CD4-positive, alpha-beta T cell treated with Interleukin-21 for 1 hour (primary cell): ENCODE results near the gene AGBL2.

ENCODE experiments used
- DNase-seq: peaks from one replicate; pipeline ENCODE4 v3.0.0-alpha.2; 2020

AGBL2 gene

DNA sequence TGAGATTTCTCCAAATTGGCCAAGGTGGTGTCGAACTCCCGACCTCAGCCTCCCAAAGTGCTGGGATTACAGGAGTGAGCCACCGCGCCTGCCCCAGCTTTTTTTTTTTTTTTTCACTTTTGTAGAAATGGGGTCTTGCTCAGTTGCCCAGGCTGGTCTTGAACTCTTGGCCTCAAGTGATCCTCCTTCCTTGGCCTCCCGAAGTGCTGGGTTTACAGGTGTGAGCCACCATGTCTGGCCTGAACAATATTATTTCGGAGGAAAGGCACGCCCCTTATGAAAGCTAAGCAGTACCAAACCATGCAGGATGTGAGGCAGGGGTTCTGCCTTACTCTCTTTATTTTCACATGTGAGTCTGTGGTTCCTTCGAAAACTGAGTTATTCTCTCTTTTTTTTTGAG lies 88.9 kb downstream of the AGBL2 start:
- no peak for DNase-seq

GRCh38 chr11:47620836-47621378 lies 94.3 kb downstream of the AGBL2 start:
- no peak for DNase-seq

- no peak for DNase-seq
These were observed 97.8 kb downstream of the AGBL2 start for GRCh38 chr11:47617417-47617809.

DNA sequence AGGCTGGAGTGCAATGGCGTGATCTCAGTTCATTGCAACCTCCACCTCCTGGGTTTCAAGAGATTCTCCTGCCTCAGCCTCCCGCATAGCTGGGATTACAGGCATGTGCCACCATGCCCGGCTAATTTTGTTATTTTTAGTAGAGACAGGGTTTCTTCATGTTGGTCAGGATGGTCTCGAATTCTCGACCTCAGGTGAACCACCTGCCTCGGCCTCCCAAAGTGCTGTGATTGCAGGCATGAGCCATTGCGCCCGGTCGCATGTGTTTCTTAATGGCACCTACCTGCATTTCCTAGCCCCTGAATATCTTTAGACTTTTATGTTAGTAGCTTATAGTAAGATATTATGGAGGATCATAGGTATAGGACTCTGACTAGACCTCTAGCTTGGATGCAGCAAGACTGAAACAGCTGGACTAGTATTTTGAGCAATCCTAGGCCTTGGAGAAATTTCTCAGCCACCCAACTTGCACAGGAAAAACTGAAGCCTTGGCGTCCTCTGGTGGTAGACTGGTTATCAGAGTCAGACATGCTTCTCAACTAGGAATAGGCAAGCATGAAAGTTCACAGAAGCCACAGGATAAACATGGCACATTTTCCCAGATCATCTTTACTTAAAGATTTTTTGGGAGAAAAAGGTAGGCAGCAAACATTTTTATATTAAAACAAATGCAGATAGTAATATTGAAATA lies 98.3 kb downstream of the AGBL2 start:
- peak; percentile 14 for DNase-seq

- no peak for DNase-seq
These were observed 99.9 kb downstream of the AGBL2 start for GRCh38 chr11:47615249-47615648.

- no peak for DNase-seq
These were observed 103.8 kb downstream of the AGBL2 start for GRCh38 chr11:47611348-47611794.

DNA sequence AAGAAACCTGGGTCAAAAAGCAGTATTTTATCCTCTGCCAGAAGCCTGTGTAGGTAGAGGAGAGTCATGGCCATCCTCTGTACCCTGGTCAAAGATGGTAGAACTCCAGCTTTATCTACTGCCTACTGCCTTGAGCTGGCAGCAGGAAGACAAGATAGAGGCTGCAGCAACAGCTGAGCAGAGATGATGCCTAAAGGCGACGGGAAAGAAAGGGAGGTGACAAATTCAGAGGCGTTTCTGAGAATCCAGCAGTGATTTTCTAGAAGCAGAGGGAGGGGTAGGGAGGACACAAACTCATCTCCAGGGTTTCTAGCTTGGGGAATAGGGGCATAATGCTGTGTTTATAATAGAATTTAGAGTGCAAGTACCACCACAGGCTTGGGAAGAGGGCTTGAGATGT lies 105.5 kb downstream of the AGBL2 start:
- DNase-seq, result no peak
